Neuronal stem cell (in vitro differentiated cells): ENCODE measurements around the gene MYL5.

Source experiments
- DNase-seq: peaks from one replicate; pipeline ENCODE4 v3.0.0-alpha.2; 2013; ENCODE audit warnings: low spot score
- H2AFZ ChIP-seq: one replicate; pipeline ENCODE4 v1.6.1; 2013; ENCODE audit warnings: mild to moderate bottlenecking, low read length, inconsistent platforms
- H2AK5ac ChIP-seq: 2 replicates; pipeline ENCODE4 v1.6.1; 2013; ENCODE audit warnings: low read depth, mild to moderate bottlenecking, inconsistent platforms, low read length, moderate library complexity, mixed read lengths
- H2BK120ac ChIP-seq: 2 replicates; pipeline ENCODE4 v1.6.1; 2013; ENCODE audit warnings: low read depth, mild to moderate bottlenecking, inconsistent platforms, low read length, moderate library complexity, mixed read lengths
- H2BK12ac ChIP-seq: one replicate; pipeline ENCODE4 v1.6.1; 2013; ENCODE audit warnings: low read length, inconsistent platforms
- H2BK15ac ChIP-seq: 2 replicates; pipeline ENCODE4 v1.6.1; 2013; ENCODE audit warnings: mild to moderate bottlenecking, low read length, inconsistent platforms, mixed read lengths
- H2BK5ac ChIP-seq: one replicate; pipeline ENCODE4 v1.6.1; 2013; ENCODE audit warnings: inconsistent platforms, mild to moderate bottlenecking, low read length, moderate library complexity
- H3K14ac ChIP-seq: one replicate; pipeline ENCODE4 v1.6.1; 2013; ENCODE audit warnings: low read length, inconsistent platforms
- H3K18ac ChIP-seq: 2 replicates; pipeline ENCODE4 v1.6.1; 2013; ENCODE audit warnings: low read length, inconsistent platforms
- H3K23ac ChIP-seq: 2 replicates; pipeline ENCODE4 v1.6.1; 2013; ENCODE audit warnings: low read depth, mild to moderate bottlenecking, mixed read lengths, low read length, inconsistent platforms; ENCODE audit not compliant: poor library complexity
- H3K27ac ChIP-seq: replicated peaks from 3 replicates; pipeline ENCODE4 v1.5.1; 2013; ENCODE audit warnings: low read length, inconsistent platforms
- H3K27me3 ChIP-seq, 3 experiments: 2 replicates each; pipeline ENCODE4 v1.6.1; 2013; ENCODE audit warnings: low read length in 3 of 3, mild to moderate bottlenecking in 2 of 3, inconsistent platforms in 1 of 3, low read depth in 1 of 3, mixed read lengths in 1 of 3, moderate library complexity in 1 of 3; ENCODE audit not compliant: control insufficient read depth in 3 of 3, insufficient read depth in 3 of 3
- H3K36me3 ChIP-seq, 2 donors: replicated peaks in 1 of 2; 2 replicates each; pipeline ENCODE4 v1.6.1; 2013; ENCODE audit warnings: low read length in 2 of 2; ENCODE audit not compliant: control insufficient read depth in 2 of 2, insufficient read depth in 2 of 2
- H3K4ac ChIP-seq: 2 replicates; pipeline ENCODE4 v1.6.1; 2013; ENCODE audit warnings: inconsistent platforms, mild to moderate bottlenecking, low read length, moderate library complexity
- H3K4me1 ChIP-seq, 2 donors: 1 replicate in 1 of 2; 2 replicates in 1 of 2; pipeline ENCODE4 v1.6.1; 2013; ENCODE audit warnings: low read length in 2 of 2, low read depth in 1 of 2; ENCODE audit not compliant: control insufficient read depth in 2 of 2, insufficient read depth in 1 of 2
- H3K4me2 ChIP-seq: one replicate; pipeline ENCODE4 v1.6.1; 2013; ENCODE audit warnings: mild to moderate bottlenecking, low read length, inconsistent platforms; ENCODE audit not compliant: insufficient read depth, poor library complexity, severe bottlenecking
- H3K4me3 ChIP-seq, 2 donors: 2 replicates each; pipeline ENCODE4 v1.5.1; 2013; ENCODE audit warnings: low read length in 2 of 2, mild to moderate bottlenecking in 2 of 2, inconsistent platforms in 1 of 2, moderate library complexity in 1 of 2
- H3K79me1 ChIP-seq: one replicate; pipeline ENCODE4 v1.6.1; 2013; ENCODE audit warnings: low read depth, mild to moderate bottlenecking, inconsistent platforms, low read length, moderate library complexity
- H3K9ac ChIP-seq: one replicate; pipeline ENCODE4 v1.6.1; 2013; ENCODE audit warnings: mild to moderate bottlenecking, low read depth, low read length, inconsistent platforms; ENCODE audit not compliant: poor library complexity
- H3K9me3 ChIP-seq, 2 donors: replicated peaks in 1 of 2; 2 replicates each; pipeline versions ENCODE3 to v1.6.1; 2013; ENCODE audit warnings: low read length in 2 of 2, mild to moderate bottlenecking in 2 of 2, inconsistent platforms in 1 of 2, low read depth in 1 of 2, mixed read lengths in 1 of 2, moderate library complexity in 1 of 2; ENCODE audit not compliant: control insufficient read depth in 2 of 2, insufficient read depth in 1 of 2
- H4K8ac ChIP-seq: one replicate; pipeline ENCODE4 v1.6.1; 2013; ENCODE audit warnings: low read depth, mild to moderate bottlenecking, inconsistent platforms, low read length, moderate library complexity
- H4K91ac ChIP-seq: one replicate; pipeline ENCODE4 v1.6.1; 2013; ENCODE audit warnings: low read length, low read depth, mild to moderate bottlenecking, inconsistent platforms; ENCODE audit not compliant: poor library complexity
- WGBS, 2 donors: extraction: QIAGEN DNeasy Blood & Tissue Kit; methylation state at CpG; one replicate each; pipeline ENCODE4 v1.1.7; 2013; ENCODE audit warnings: missing lambda C conversion rate in 2 of 2, mixed read lengths in 1 of 2; ENCODE audit not compliant: insufficient read length in 2 of 2, insufficient replicate concordance in 1 of 2; ENCODE audit errors: extremely low coverage in 2 of 2; 5-methylcytosine and 5-hydroxymethylcytosine counted together

Gene MYL5

GRCh38 chr4:650951-651883 is 23.1 kb upstream of the MYL5 start:
- no peak for DNase-seq
- H3K27ac ChIP-seq: no peak overlapping the region
- peak overlapping the region; percentile 93 for H3K23ac ChIP-seq
- peak overlapping the region; percentile 22 for H2AFZ ChIP-seq
- peak overlapping the region; percentile 93 for H2BK12ac ChIP-seq
- peak overlapping the region; percentile 92 for H2AK5ac ChIP-seq
- no peak overlapping the region for H3K4me3 ChIP-seq
- peak overlapping the region; percentile 87 for H3K18ac ChIP-seq
- peak overlapping the region; percentile 66 for H2BK5ac ChIP-seq
- peaks cover 0 to 9% of the 10 kb centered on the region in 2 donors for H3K4me1 ChIP-seq
- no peaks in the 10 kb centered on the region for H3K36me3 ChIP-seq
- no CpG with 5 or more reads among the region's 49 CpGs for WGBS, 2 donors
- H3K79me1 ChIP-seq: peaks cover 2% of the 10 kb centered on the region
- peaks cover 0 to 32% (median 2%) of the 10 kb centered on the region in 3 experiments for H3K27me3 ChIP-seq
- H4K8ac ChIP-seq: peak overlapping the region; percentile 17
- peak overlapping the region; percentile 82 for H3K14ac ChIP-seq
- no peak overlapping the region for H2BK15ac ChIP-seq
- no peak overlapping the region for H3K4ac ChIP-seq
- no peak overlapping the region for H2BK120ac ChIP-seq
- H4K91ac ChIP-seq: no peak overlapping the region
- peak overlapping the region; percentile 70 for H3K9ac ChIP-seq
- no peaks in the 10 kb centered on the region for H3K9me3 ChIP-seq
- H3K4me2 ChIP-seq: no peak overlapping the region

- H3K4ac ChIP-seq: no peak overlapping the region
- peak overlapping the region; percentile 93 for H3K23ac ChIP-seq
- no peak overlapping the region for H3K4me3 ChIP-seq
- H4K91ac ChIP-seq: no peak overlapping the region
- H2BK5ac ChIP-seq: peak overlapping the region; percentile 66
- H2BK12ac ChIP-seq: peak overlapping the region; percentile 46
- no peaks in the 10 kb centered on the region for H3K9me3 ChIP-seq
- peaks cover 0 to 9% of the 10 kb centered on the region in 2 donors for H3K4me1 ChIP-seq
- no peak for DNase-seq
- no peak overlapping the region for H2BK120ac ChIP-seq
- WGBS, 2 donors: no CpG with 5 or more reads among the region's 24 CpGs
- H4K8ac ChIP-seq: peak overlapping the region; percentile 17
- H2AFZ ChIP-seq: no peak overlapping the region
- peaks cover 2% of the 10 kb centered on the region for H3K79me1 ChIP-seq
- peak overlapping the region; percentile 70 for H3K9ac ChIP-seq
- H3K36me3 ChIP-seq: no peaks in the 10 kb centered on the region
- H3K18ac ChIP-seq: peak overlapping the region; percentile 64
- H3K4me2 ChIP-seq: no peak overlapping the region
- peak overlapping the region; percentile 56 for H3K14ac ChIP-seq
- H3K27ac ChIP-seq: no peak overlapping the region
- H2AK5ac ChIP-seq: peak overlapping the region; percentile 92
- H3K27me3 ChIP-seq: peaks cover 0 to 32% (median 2%) of the 10 kb centered on the region in 3 experiments
- H2BK15ac ChIP-seq: peak overlapping the region; percentile 67
Measured at GRCh38 chr4:651884-652642, 22.3 kb upstream of the MYL5 start.

GRCh38 chr4:653080-653821 is 21.1 kb upstream of the MYL5 start:
- no peak overlapping the region for H2BK120ac ChIP-seq
- H3K79me1 ChIP-seq: peaks cover 2% of the 10 kb centered on the region
- no peaks in the 10 kb centered on the region for H3K36me3 ChIP-seq
- H4K91ac ChIP-seq: no peak overlapping the region
- H3K23ac ChIP-seq: peak overlapping the region; percentile 43
- H3K4ac ChIP-seq: no peak overlapping the region
- no peak overlapping the region for H2AFZ ChIP-seq
- H3K4me1 ChIP-seq: peaks cover 0 to 6% of the 10 kb centered on the region in 2 donors
- peak overlapping the region; percentile 55 for H2BK15ac ChIP-seq
- no peak overlapping the region for H3K4me3 ChIP-seq
- DNase-seq: no peak
- H2BK12ac ChIP-seq: no peak overlapping the region
- no peak overlapping the region for H3K9ac ChIP-seq
- no peak overlapping the region for H2AK5ac ChIP-seq
- H3K27ac ChIP-seq: no peak overlapping the region
- peak overlapping the region; percentile 53 for H2BK5ac ChIP-seq
- H3K18ac ChIP-seq: peak overlapping the region; percentile 44
- no peaks in the 10 kb centered on the region for H3K9me3 ChIP-seq
- no CpG with 5 or more reads among the region's 35 CpGs for WGBS, 2 donors
- H3K4me2 ChIP-seq: no peak overlapping the region
- no peak overlapping the region for H3K14ac ChIP-seq
- H3K27me3 ChIP-seq: peaks cover 0 to 32% (median 2%) of the 10 kb centered on the region in 3 experiments
- no peak overlapping the region for H4K8ac ChIP-seq
